B cell (primary cell): ENCODE measurements around the gene TMTC3. TPM values are rescaled to one million over a fixed set of nuclear protein-coding genes. Genes with fewer than 3 reads are reported as not detected.
"Not testable (repeated sequence)": the region's sequence is repeated elsewhere in the genome, so short reads cannot be mapped to it uniquely, and the experiment has no call there.

Experiments
- ATAC-seq: fragments of 200-7000 bp; cut with Tn5 transposase; one replicate; pipeline ENCODE4 v1.10.0; 2021; ENCODE audit warnings: low read depth, mild to moderate bottlenecking, moderate number of reproducible peaks, moderate library complexity
- CTCF ChIA-PET: fragments of 350-600 bp; sonication (Branson Sonifier 250); formaldehyde crosslinking; loops from one replicate; lab custom pipeline; 2021; ENCODE audit warnings: antibody characterized with exemption, inconsistent platforms; lab: Charles Lee
- POLR2A ChIA-PET: fragments of 350-600 bp; sonication (Branson Sonifier 250); formaldehyde crosslinking; loops from one replicate; lab custom pipeline; 2021; ENCODE audit warnings: antibody characterized with exemption; lab: Charles Lee
- DNase-seq: peaks from one replicate; pipeline ENCODE4 v3.0.0; 2013
- H2AFZ ChIP-seq: 2 replicates; pipeline ENCODE4 v1.6.1; 2012; ENCODE audit warnings: mild to moderate bottlenecking, low read depth, low read length; ENCODE audit not compliant: insufficient read depth, poor library complexity, severe bottlenecking
- H3K27ac ChIP-seq, 2 donors: 1 replicate in 1 of 2; 2 replicates in 1 of 2; pipeline ENCODE4 v1.5.1; 2012 to 2013; ENCODE audit warnings: low read length in 2 of 2, mild to moderate bottlenecking in 2 of 2, moderate library complexity in 1 of 2
- H3K27me3 ChIP-seq, 4 experiments: fragments of 200-600 bp in 1 of 4; sonication (generic) in 1 of 4; replicated peaks in 1 of 4; 1 replicate in 2 of 4; 2 replicates in 2 of 4; pipeline versions ENCODE4 v1.6.1 to v1.7.0; 2013 to 2016; ENCODE audit warnings: low read length in 3 of 4, mild to moderate bottlenecking in 2 of 4, mixed read lengths in 1 of 4, moderate library complexity in 1 of 4; ENCODE audit not compliant: insufficient read depth in 4 of 4, control insufficient read depth in 3 of 4; ENCODE audit errors: control extremely low read depth in 1 of 4
- H3K36me3 ChIP-seq, 2 experiments: replicated peaks in 1 of 2; 1 replicate in 1 of 2; 2 replicates in 1 of 2; pipeline versions ENCODE4 v1.6.1 to v1.7.1; 2013; ENCODE audit warnings: low read length in 1 of 2; ENCODE audit not compliant: insufficient read depth in 2 of 2, control insufficient read depth in 1 of 2; ENCODE audit errors: control extremely low read depth in 1 of 2, extremely low read depth in 1 of 2
- H3K4me1 ChIP-seq, 2 donors: fragments of 200-600 bp in 1 of 2; sonication (generic) in 1 of 2; 1 replicate in 1 of 2; 2 replicates in 1 of 2; pipeline versions ENCODE4 v1.5.1 to v1.6.1; 2013 to 2017; ENCODE audit warnings: low read length in 2 of 2; ENCODE audit not compliant: control insufficient read depth in 2 of 2, insufficient read depth in 2 of 2
- H3K4me2 ChIP-seq: replicated peaks from 2 replicates; pipeline ENCODE3; 2012; ENCODE audit warnings: mild to moderate bottlenecking, low read depth, low read length; ENCODE audit not compliant: poor library complexity, severe bottlenecking
- H3K4me3 ChIP-seq, 5 experiments: fragments of 200-600 bp in 1 of 5; sonication (generic) in 1 of 5; 1 replicate in 3 of 5; 2 replicates in 2 of 5; pipeline versions ENCODE4 v1.5.1 to v1.7.0; 2011 to 2016; ENCODE audit warnings: low read length in 4 of 5, mild to moderate bottlenecking in 4 of 5, low read depth in 2 of 5, control low read depth in 1 of 5, moderate library complexity in 1 of 5; ENCODE audit not compliant: insufficient read depth in 1 of 5; ENCODE audit errors: control extremely low read depth in 1 of 5, extremely low read depth in 1 of 5
- H3K79me2 ChIP-seq: fragments of 200-600 bp; sonication (generic); one replicate; pipeline ENCODE4 v1.6.0; 2016; ENCODE audit warnings: low read length; ENCODE audit not compliant: control insufficient read depth, insufficient read depth
- H3K9ac ChIP-seq: fragments of 200-600 bp; sonication (generic); 2 replicates; pipeline ENCODE4 v1.6.1; 2017; ENCODE audit warnings: mild to moderate bottlenecking, low read length, moderate library complexity
- H3K9me3 ChIP-seq, 3 donors: one replicate each; pipeline versions ENCODE4 v1.6.1 to v1.7.1; 2013; ENCODE audit warnings: low read length in 2 of 3; ENCODE audit not compliant: control insufficient read depth in 2 of 3, insufficient read depth in 1 of 3; ENCODE audit errors: control extremely low read depth in 1 of 3
- H4K20me1 ChIP-seq: 2 replicates; pipeline ENCODE4 v1.6.0; 2012; ENCODE audit warnings: mild to moderate bottlenecking, low read length; ENCODE audit not compliant: insufficient read depth, control insufficient read depth, poor library complexity, severe bottlenecking
- H3K27ac Mint-ChIP-seq: one replicate; pipeline ENCODE4 v1.8.0; 2021; ENCODE audit warnings: mixed read lengths
- H3K27me3 Mint-ChIP-seq: one replicate; pipeline ENCODE4 v1.8.0; 2021; ENCODE audit warnings: mixed read lengths
- H3K4me1 Mint-ChIP-seq: one replicate; pipeline ENCODE4 v1.8.0; 2021; ENCODE audit warnings: mixed read lengths
- H3K4me3 Mint-ChIP-seq: one replicate; pipeline ENCODE4 v1.8.0; 2021; ENCODE audit warnings: mixed read lengths
- H3K9me3 Mint-ChIP-seq: one replicate; pipeline ENCODE4 v1.8.0; 2022; ENCODE audit warnings: mixed read lengths; ENCODE audit not compliant: insufficient read depth
- CTCF ChIP-seq: fragments of 200-600 bp; IDR thresholded peaks from one replicate; pipeline ENCODE4 v1.8.0; 2022; ENCODE audit warnings: antibody characterized with exemption, mild to moderate bottlenecking
- EZH2 ChIP-seq: IDR thresholded peaks from 2 replicates; pipeline ENCODE4 v1.6.1; 2012; ENCODE audit warnings: borderline replicate concordance, low read depth, mild to moderate bottlenecking, moderate library complexity, low read length; ENCODE audit not compliant: insufficient read depth, poor library complexity, severe bottlenecking
- WGBS: methylation state at CpG from one replicate; pipeline ENCODE4 v1.1.5; 2013; ENCODE audit warnings: missing lambda C conversion rate; ENCODE audit not compliant: insufficient coverage; 5-methylcytosine and 5-hydroxymethylcytosine counted together
- intact Hi-C: fragments of 100-400 bp; cut with micrococcal nuclease; formaldehyde crosslinking; loops from one replicate; pipeline ENCODE4 v1.10.0; 2022
- polyA plus RNA-seq: library from polyadenylated mRNA; depleted of rRNA; stranded (reverse); fragments of >200 nt; gene quantifications from 2 replicates; pipeline ENCODE4 v1.2.3, GENCODE V29; 2012
- total RNA-seq, 2 donors: library from RNA; stranded (reverse); fragments of 120-200 nt in 1 of 2; gene quantifications; 1 replicate in 1 of 2; 2 replicates in 1 of 2; pipeline versions ENCODE4 v1.2.3 to v1.2.4, GENCODE V29; 2013 to 2022

The TMTC3 gene
- total and polyA plus RNA-seq, 2 donors (not counting 1 experiment from before 2014, with no cell fraction given) = 1.7 to 10.1 TPM

GRCh38 chr12:88207921-88208620 is 66.0 kb downstream of the TMTC3 start:
- Histone ChIP-seq H3K9ac (no peak overlapping the region), H3K4me2 (no peak overlapping the region), H3K4me3 (no peak overlapping the region), H3K79me2 (no peaks in the 10 kb centered on the region), H3K27ac (no peak overlapping the region), H3K9me3 (peaks cover 0 to 21% (median 5%) of the 10 kb centered on the region in 3 donors), H3K4me1 (no peaks in the 10 kb centered on the region), H3K36me3 (no peaks in the 10 kb centered on the region), H3K27me3 (no peaks in the 10 kb centered on the region), H2AFZ (no peak overlapping the region), H4K20me1 (no peaks in the 10 kb centered on the region)
- Mint-ChIP-seq H3K4me3 (no peak overlapping the region), H3K9me3 (peaks cover 13% of the 10 kb centered on the region), H3K27ac (no peak overlapping the region), H3K27me3 (no peaks in the 10 kb centered on the region), H3K4me1 (no peaks in the 10 kb centered on the region)
- ChIA-PET CTCF (no interaction called here), POLR2A (no interaction called here)
- ATAC-seq (no peak), DNase-seq (no peak)
- intact Hi-C loops = no loop called here
- TF ChIP-seq EZH2 (no peak), CTCF (no peak)
- WGBS = 100% methylated on average over 2 of the region's 4 CpGs

GRCh38 chr12:88208661-88209060 is 66.6 kb downstream of the TMTC3 start:
- CTCF ChIA-PET = no interaction called here
- H3K27me3 ChIP-seq = no peaks in the 10 kb centered on the region
- POLR2A ChIA-PET = no interaction called here
- DNase-seq (no peak), ATAC-seq (no peak)
- H3K79me2 ChIP-seq = no peaks in the 10 kb centered on the region
- H3K9ac ChIP-seq = no peak overlapping the region
- H3K27ac ChIP-seq = no peak overlapping the region
- no peak overlapping the region for H2AFZ ChIP-seq
- H3K27me3 Mint-ChIP-seq = no peaks in the 10 kb centered on the region
- peaks cover 0 to 17% (median 5%) of the 10 kb centered on the region in 3 donors for H3K9me3 ChIP-seq
- no peaks in the 10 kb centered on the region for H4K20me1 ChIP-seq
- no peaks in the 10 kb centered on the region for H3K4me1 ChIP-seq
- H3K4me3 Mint-ChIP-seq = no peak overlapping the region
- WGBS = 100% methylated on average over 1 of the region's 1 CpG
- H3K27ac Mint-ChIP-seq = no peak overlapping the region
- no peaks in the 10 kb centered on the region for H3K36me3 ChIP-seq
- intact Hi-C loops = no loop called here
- no peak overlapping the region for H3K4me2 ChIP-seq
- no peaks in the 10 kb centered on the region for H3K4me1 Mint-ChIP-seq
- TF ChIP-seq EZH2 (no peak), CTCF (no peak)
- no peak overlapping the region for H3K4me3 ChIP-seq
- peaks cover 13% of the 10 kb centered on the region for H3K9me3 Mint-ChIP-seq

- H3K4me1 Mint-ChIP-seq, H3K9ac ChIP-seq, CTCF ChIA-PET, DNase-seq, intact Hi-C loops, H3K27ac Mint-ChIP-seq, H3K4me3 ChIP-seq, H3K79me2 ChIP-seq, H3K27ac ChIP-seq, H2AFZ ChIP-seq, H4K20me1 ChIP-seq, H3K4me3 Mint-ChIP-seq, POLR2A ChIA-PET, H3K9me3 Mint-ChIP-seq, H3K27me3 Mint-ChIP-seq, ATAC-seq, H3K4me1 ChIP-seq, H3K27me3 ChIP-seq, H3K4me2 ChIP-seq, H3K36me3 ChIP-seq: not testable (repeated sequence)
- WGBS = no CpG with 5 or more reads among the region's 1 CpG
- peaks cover 0 to 13% (median 5%) of the 10 kb centered on the region in 3 donors for H3K9me3 ChIP-seq
These were observed 68.2 kb downstream of the TMTC3 start for GRCh38 chr12:88210311-88210710.
